Measurements from ENCODE around the gene SYT17.

Gene SYT17

GRCh38 chr16:19142939-19143598 lies 25.0 kb upstream of the SYT17 start:
- Mint-ChIP-seq H3K36me3 (ENCODE audit: low read depth) (no peaks in the 10 kb centered on the region), H3K4me3 (no peak overlapping the region), H3K27ac (no peak overlapping the region), H3K4me1 (peaks cover 28% of the 10 kb centered on the region), H3K27me3 (ENCODE audit: low read depth) (peaks cover 3% of the 10 kb centered on the region), H3K9me3 (no peaks in the 10 kb centered on the region)
- no peak for TF ChIP-seq CTCF (IDR thresholded peaks at IDR 0.05; ENCODE audit: unreplicated experiment in 3 of 3)

GRCh38 chr16:19143599-19143956 lies 24.5 kb upstream of the SYT17 start:
- H3K9me3 Mint-ChIP-seq: no peaks in the 10 kb centered on the region
- no peak for TF ChIP-seq CTCF (IDR thresholded peaks at IDR 0.05; ENCODE audit: unreplicated experiment in 3 of 3)
- H3K4me1 Mint-ChIP-seq: peaks cover 24% of the 10 kb centered on the region
- no peak overlapping the region for H3K27ac Mint-ChIP-seq
- no peaks in the 10 kb centered on the region for H3K36me3 Mint-ChIP-seq (ENCODE audit: low read depth)
- peaks cover 3% of the 10 kb centered on the region for H3K27me3 Mint-ChIP-seq (ENCODE audit: low read depth)
- H3K4me3 Mint-ChIP-seq: no peak overlapping the region

GRCh38 chr16:19145010-19145409 lies 23.0 kb upstream of the SYT17 start:
- H3K4me3 Mint-ChIP-seq: no peak overlapping the region
- no peaks in the 10 kb centered on the region for H3K36me3 Mint-ChIP-seq (ENCODE audit: low read depth)
- no peak for TF ChIP-seq CTCF (IDR thresholded peaks at IDR 0.05; ENCODE audit: unreplicated experiment in 3 of 3)
- no peaks in the 10 kb centered on the region for H3K9me3 Mint-ChIP-seq
- peaks cover 13% of the 10 kb centered on the region for H3K4me1 Mint-ChIP-seq
- H3K27ac Mint-ChIP-seq: no peak overlapping the region
- H3K27me3 Mint-ChIP-seq (ENCODE audit: low read depth): peaks cover 5% of the 10 kb centered on the region

- no peaks in the 10 kb centered on the region for H3K36me3 Mint-ChIP-seq (ENCODE audit: low read depth)
- no peak overlapping the region for H3K27ac Mint-ChIP-seq
- H3K4me1 Mint-ChIP-seq: no peaks in the 10 kb centered on the region
- no peaks in the 10 kb centered on the region for H3K9me3 Mint-ChIP-seq
- peaks cover 8% of the 10 kb centered on the region for H3K27me3 Mint-ChIP-seq (ENCODE audit: low read depth)
- no peak for TF ChIP-seq CTCF (IDR thresholded peaks at IDR 0.05; ENCODE audit: unreplicated experiment in 3 of 3)
- no peak overlapping the region for H3K4me3 Mint-ChIP-seq
These were observed 20.9 kb upstream of the SYT17 start for GRCh38 chr16:19147126-19147525.

- Mint-ChIP-seq H3K4me1 (no peaks in the 10 kb centered on the region), H3K36me3 (ENCODE audit: low read depth) (no peaks in the 10 kb centered on the region), H3K4me3 (no peak overlapping the region), H3K27ac (no peak overlapping the region), H3K9me3 (no peaks in the 10 kb centered on the region), H3K27me3 (ENCODE audit: low read depth) (peaks cover 5% of the 10 kb centered on the region)
- no peak for TF ChIP-seq CTCF (IDR thresholded peaks at IDR 0.05; ENCODE audit: unreplicated experiment in 3 of 3)
These were observed 20.4 kb upstream of the SYT17 start for GRCh38 chr16:19147627-19148026.

- no peak for TF ChIP-seq CTCF (IDR thresholded peaks at IDR 0.05; ENCODE audit: unreplicated experiment in 3 of 3)
- no peak overlapping the region for H3K4me3 Mint-ChIP-seq
- peaks cover 5% of the 10 kb centered on the region for H3K27me3 Mint-ChIP-seq (ENCODE audit: low read depth)
- no peaks in the 10 kb centered on the region for H3K4me1 Mint-ChIP-seq
- H3K27ac Mint-ChIP-seq: no peak overlapping the region
- H3K36me3 Mint-ChIP-seq (ENCODE audit: low read depth): no peaks in the 10 kb centered on the region
- H3K9me3 Mint-ChIP-seq: no peaks in the 10 kb centered on the region
These were observed 19.9 kb upstream of the SYT17 start for GRCh38 chr16:19148189-19148588.
